HG03039 (cell line): ENCODE data around the gene GPR15LG.
"Not testable (repeated sequence)": the region's sequence is repeated elsewhere in the genome, so short reads cannot be mapped to it uniquely, and the experiment has no call there.

Experiments used
- ATAC-seq: cut with Tn5 transposase; IDR thresholded peaks from one replicate; pipeline ENCODE4 v1.9.1; 2021; ENCODE audit warnings: mild to moderate bottlenecking, moderate library complexity; ENCODE audit not compliant: unreplicated experiment

The GPR15LG gene

DNA sequence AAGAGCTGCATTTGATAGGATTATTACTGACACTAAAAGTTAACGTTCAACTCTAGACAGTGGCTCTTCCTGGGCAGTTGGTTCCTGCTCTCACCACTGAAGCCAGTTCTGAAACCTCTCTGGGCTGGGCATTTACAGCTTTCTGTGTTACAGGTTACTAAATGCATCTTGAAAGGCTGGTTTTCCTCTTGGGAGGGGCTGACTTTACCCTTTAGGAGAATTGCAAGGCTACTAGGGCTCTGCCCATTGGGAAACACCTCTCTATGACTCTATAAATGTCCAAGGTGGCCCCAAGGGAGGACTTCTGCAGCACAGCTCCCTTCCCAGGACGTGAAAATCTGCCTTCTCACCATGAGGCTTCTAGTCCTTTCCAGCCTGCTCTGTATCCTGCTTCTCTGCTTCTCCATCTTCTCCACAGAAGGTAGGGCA lies at the start of gene GPR15LG:
TSS of gene GPR15LG (plus strand) at position 301 of the 429 bp plus-strand sequence. CDS start at position 352, 51 bp downstream.
- no peak for ATAC-seq

DNA sequence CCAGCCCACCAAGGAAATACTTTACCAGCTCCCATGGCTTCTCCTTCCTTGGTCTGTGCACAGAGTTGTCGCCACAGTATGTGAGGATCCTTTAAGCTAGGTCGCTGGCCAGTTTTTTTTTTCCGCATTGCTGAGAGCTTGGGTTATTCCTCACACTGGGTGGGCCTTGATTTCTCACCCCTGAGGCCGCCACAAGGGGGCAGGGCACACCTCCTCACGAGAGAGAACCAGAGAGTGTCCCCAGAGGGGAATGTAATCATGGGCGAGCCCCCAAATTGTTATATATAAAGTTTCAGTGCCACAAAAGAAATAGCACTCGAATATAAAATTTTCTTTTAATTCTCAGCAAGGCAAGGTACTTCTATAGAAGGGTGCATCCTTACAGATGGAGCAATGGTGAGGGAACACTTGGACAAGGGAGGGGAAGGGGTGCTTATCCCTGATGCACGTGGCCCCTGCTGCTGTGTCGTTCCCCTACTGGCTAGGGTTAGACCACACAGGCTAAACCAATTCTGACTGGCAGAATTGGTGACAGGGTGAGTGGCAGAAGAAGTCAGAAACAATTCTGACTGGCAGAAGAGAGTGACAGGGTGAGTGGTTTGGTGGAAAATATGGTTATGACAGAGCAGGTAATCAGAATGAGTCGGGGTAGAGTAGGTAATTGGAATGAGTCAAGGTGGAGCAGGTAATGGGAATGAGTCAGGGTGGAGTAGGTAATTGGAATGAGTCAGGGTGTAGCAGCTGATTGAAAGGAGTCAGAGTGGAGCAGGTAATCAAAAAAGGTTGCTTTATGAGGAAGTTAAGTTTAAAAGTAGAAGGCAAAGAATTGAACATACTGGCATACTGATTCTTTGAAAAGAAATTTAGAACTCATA lies 47.5 kb upstream of the GPR15LG start:
- not testable (repeated sequence) for ATAC-seq

- no peak for ATAC-seq
These were observed 46.8 kb upstream of the GPR15LG start for GRCh38 chr10:84126785-84127167.

DNA sequence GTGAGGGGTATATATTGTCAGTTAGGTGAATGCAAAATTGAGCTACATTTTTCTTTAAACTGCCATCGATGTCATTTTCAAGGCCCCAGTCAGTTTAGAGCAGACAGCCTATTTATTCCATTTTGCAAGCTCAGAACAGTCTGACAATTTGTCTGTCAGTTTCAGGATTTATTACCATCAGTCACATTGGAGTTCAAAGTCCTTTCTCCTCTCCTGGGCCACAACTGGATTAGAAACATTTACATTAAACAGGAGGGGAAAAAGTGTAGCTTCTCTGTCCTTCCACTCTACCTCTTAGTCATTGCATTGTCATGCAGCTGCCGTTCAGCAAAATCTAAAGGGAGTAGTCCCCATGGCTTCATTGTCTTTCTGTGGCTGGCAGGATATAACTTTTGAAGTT lies 37.8 kb upstream of the GPR15LG start:
- no peak for ATAC-seq

DNA sequence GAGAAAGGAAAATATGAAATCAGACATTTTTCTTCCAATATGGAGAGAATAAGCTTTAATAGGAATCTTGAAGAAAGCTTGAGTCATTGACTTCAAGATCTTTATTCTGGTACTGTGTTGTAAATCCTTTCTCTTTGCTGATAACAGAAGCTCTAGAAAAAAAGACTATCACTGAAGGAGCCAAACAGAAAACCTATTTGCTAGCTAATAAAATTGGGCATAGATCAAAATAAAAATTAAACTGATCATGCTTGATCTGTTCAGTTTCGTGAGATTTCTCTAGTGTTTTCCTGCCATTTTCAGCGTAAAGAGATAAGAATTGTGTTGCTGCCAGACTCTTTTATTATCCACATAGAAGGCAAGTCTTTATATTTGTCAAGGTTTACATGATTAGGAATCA lies 35.8 kb upstream of the GPR15LG start:
- no peak for ATAC-seq

GRCh38 chr10:84138478-84139125 lies 35.0 kb upstream of the GPR15LG start:
- no peak for ATAC-seq

DNA sequence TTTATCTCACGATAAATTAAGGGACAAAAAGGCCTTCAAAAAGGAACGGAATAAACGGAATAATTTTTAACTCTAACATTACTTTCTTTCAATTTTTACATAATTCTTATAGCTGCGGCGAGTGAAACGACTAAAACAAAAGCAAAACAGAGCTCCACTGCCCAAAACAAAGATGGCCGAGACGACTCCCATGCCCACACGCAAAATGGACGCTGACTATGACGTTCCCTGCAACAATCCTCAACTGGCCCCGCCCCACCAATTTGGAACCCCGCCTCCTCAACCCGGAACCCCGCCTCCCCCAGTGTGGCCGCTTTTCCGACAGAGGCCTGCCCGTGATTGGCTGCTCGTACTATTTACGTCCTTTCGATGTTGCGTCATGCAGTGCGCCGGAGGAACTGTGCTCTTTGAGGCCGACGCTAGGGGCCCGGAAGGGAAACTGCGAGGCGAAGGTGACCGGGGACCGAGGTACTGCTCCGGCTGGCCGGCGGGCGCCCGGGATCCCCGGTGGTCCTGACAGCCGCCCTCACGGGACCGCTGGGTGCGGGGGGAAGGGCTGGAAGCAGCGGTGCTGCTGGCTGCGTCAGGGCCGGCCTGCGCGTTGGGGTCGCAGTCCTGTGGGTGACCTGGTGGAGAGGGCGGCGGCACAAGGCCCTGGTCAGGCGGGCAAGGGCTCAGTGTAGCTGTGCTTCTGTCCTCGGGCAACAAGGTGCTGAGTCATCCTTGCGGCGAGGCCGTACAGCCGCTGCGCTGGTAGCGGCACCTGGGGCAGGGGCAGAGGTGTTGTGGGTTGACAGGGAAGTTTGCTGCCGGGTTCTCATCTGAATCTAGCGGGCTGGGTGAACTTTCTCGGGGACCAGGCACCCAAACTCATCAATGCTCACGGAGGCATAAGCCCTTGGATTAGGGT lies 34.2 kb upstream of the GPR15LG start, which contains the start of gene GHITM:
TSS of gene GHITM (plus strand) at position 384 of the 910 bp plus-strand sequence. CDS start 1,992 bp downstream, outside the sequence.
- peak; percentile 99 for ATAC-seq

DNA sequence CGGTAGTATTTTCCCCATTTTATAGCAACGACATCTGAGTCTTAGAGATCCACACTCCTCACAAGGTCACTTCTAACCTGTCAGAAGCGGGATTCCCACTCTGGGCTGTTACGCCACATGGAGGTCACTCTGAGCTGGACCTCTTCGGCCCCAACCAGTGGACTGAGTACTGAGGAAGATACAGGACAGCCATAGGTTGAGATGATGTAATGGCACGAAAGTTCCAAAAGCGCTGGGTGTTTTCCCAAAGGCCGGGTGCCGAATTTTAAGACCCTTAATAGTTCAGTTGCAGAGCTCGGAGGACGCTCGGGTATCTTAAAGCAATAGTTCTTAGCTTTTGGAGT lies 33.6 kb upstream of the GPR15LG start:
- no peak for ATAC-seq

DNA sequence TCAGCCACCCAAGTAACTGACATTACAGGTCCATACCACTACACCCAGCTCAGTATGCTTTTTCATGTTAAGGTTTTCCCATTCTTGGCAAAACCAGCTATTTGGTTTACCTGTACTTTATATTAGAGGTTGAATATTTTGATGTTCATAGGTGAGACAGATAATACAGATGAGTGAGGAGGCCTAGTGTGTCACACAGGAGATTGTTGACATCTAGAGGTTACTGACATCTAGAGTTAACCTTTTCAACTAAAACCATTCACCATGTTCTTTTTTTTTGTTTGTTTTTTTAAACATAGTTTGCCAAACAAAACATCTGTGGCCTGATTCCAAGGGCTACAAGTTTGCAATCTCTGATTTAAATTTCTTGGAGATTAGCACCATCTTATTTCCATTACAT lies 26.3 kb upstream of the GPR15LG start:
- no peak for ATAC-seq

DNA sequence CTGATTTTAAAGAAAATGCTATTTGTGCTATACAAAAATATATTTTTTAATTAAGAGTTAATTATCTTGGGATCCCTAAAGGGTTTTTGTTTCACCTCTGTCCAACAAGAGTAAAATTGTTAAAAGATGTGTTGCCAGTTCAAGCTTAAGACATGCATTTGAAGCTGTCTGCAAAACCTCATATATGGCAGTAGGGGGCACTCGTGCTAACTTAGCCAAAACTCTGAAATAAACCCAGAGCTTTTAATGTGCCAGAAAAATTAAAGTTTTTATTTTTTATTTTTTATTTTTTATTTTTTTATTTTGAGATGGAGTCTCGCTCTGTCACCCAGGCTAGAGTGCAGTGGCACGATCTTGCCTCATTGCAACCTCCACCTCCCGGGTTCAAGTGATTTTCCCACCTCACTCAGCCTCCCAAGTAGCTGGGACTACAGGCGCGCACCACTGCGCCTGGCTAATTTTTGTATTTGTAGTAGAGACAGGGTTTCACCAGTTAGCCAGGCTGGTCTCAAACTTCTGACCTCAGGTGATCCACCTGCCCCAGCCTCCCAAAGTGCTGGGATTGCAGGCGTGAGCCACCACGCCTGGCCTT lies 25.5 kb upstream of the GPR15LG start:
- ATAC-seq, result not testable (repeated sequence)

- no peak for ATAC-seq
These were observed 23.7 kb upstream of the GPR15LG start for GRCh38 chr10:84149854-84150253.

DNA sequence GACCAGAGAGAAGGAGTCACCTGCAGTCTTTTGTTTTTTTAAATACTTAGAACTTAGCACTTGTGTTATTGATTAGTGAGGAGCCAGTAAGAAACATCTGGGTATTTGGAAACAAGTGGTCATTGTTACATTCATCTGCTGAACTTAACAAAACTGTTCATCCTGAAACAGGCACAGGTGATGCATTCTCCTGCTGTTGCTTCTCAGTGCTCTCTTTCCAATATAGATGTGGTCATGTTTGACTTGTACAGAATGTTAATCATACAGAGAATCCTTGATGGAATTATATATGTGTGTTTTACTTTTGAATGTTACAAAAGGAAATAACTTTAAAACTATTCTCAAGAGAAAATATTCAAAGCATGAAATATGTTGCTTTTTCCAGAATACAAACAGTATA lies 20.8 kb upstream of the GPR15LG start:
- ATAC-seq, result no peak

GRCh38 chr10:84155521-84155920 lies 18.1 kb upstream of the GPR15LG start:
- no peak for ATAC-seq

- no peak for ATAC-seq
These were observed 17.6 kb upstream of the GPR15LG start for GRCh38 chr10:84156009-84156408.

- ATAC-seq, result no peak
These were observed 16.8 kb upstream of the GPR15LG start for GRCh38 chr10:84156768-84157167.

DNA sequence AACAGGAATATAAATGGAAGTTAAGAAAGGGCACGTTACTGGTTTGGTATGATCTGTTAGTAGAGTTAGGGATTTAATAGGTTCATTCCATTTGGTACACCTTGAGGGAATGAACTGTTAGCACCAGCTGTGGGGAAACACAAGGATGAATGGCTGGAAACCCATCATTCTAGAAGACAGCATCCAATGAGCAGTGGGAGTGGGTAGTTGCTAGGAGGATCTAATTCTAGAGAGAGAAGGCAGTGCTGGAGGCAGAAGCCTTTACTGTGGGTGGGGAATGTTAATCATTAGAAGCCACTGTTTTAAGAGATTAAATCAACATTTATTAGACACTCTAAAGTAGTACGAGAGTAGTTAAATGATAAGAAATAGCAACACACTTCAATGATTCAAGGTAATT lies 15.5 kb upstream of the GPR15LG start:
- no peak for ATAC-seq

GRCh38 chr10:84158550-84158949 lies 15.1 kb upstream of the GPR15LG start:
- no peak for ATAC-seq

- ATAC-seq, result no peak
These were observed 14.4 kb upstream of the GPR15LG start for GRCh38 chr10:84159076-84159685.

GRCh38 chr10:84160663-84161362 lies 12.8 kb upstream of the GPR15LG start:
- ATAC-seq, result no peak

GRCh38 chr10:84163996-84164395 lies 9.6 kb upstream of the GPR15LG start:
- ATAC-seq, result no peak
